IPS-NIHi7 (cell line): ENCODE results near the gene BMP3.

Experiments used
- DNase-seq: peaks from one replicate; pipeline ENCODE4 v3.0.0; 2012; ENCODE audit warnings: mixed read lengths; ENCODE audit errors: extremely low spot score

The BMP3 gene

GRCh38 chr4:81040012-81040659 lies 9.6 kb downstream of the BMP3 start:
- peak; percentile 26 for DNase-seq

DNA sequence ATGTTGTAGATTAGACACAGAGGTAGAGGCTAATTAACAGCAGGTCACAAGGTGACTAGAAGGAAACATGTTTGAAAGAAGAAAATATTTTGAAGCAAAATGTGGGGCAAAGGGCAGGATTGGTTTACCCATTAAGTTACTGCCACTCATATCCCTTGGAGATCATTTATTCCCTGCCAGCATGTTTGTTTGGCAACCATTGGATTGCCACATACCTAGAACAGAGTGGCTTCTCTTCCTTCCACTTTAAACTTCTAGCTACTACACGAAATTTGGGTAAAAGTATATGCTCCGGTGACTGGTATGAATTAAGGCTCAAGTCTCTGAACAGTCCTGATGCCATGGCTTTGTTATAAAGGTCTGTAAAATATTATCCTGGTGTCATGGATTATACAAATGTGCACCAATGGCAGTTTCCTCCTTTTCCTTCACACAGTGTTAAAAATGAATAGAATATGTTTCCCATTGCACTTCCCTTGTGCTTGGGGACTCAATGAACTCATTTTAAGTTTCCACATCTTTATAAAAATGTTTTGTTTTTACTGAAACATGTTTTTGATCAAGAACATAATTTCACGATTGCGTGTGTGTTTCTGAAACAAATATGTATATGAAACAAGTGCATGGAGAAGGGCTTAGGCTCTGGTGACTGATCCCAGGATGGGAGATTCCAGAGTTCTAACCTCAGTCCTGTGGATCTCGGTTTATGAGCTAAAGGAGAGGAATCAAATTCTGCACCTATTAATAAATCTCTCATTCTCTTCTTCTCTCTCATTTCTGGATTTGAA lies 12.3 kb downstream of the BMP3 start:
- DNase-seq, result no peak

GRCh38 chr4:81049330-81049729 lies 18.8 kb downstream of the BMP3 start:
- DNase-seq, result no peak

DNA sequence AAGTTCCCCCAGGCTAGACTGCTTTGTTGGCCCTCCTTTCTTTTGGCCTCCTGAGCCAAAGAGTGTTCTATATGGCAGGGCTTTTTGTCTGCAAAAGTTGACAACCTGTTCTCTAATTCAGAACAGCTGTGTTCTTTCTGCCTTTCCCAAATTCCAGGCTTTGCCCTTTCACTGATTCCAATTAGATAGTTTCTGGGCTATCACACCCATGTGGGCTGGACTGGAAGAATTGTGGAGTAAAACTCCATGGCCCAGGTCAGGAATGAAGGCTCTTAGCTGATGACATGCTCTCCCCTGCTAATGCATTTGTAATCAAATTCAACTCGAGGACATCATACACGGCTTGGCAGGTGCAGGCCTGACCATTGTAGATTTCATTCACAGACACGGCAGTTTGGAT lies 19.4 kb downstream of the BMP3 start:
- no peak for DNase-seq

- peak; percentile 60 for DNase-seq
Observed at GRCh38 chr4:81052119-81053068, 21.9 kb downstream of the BMP3 start.

GRCh38 chr4:81058621-81059020 lies 28.1 kb downstream of the BMP3 start:
- no peak for DNase-seq

GRCh38 chr4:81060587-81061343 lies 30.3 kb downstream of the BMP3 start:
- DNase-seq, result no peak

- no peak for DNase-seq
Observed at GRCh38 chr4:81061344-81061730, 30.8 kb downstream of the BMP3 start.

DNA sequence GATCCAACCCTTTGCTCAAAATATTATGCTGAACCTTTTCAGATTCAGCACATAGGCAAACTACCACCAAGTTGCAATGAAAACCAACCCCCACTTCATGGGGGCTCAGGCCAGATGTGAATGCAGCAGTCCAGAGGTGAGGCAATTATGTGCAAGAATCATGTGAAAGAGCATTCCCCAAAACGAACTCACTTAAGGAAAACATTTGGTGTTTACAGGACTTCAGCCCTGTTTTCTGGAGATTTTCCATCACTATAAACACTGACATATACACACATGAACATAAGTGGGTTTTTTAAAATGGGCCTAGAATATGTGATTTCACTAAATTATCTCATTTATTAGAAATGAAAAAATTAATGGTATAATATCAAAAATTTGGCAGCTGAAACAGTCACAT lies 31.5 kb downstream of the BMP3 start:
- no peak for DNase-seq

DNA sequence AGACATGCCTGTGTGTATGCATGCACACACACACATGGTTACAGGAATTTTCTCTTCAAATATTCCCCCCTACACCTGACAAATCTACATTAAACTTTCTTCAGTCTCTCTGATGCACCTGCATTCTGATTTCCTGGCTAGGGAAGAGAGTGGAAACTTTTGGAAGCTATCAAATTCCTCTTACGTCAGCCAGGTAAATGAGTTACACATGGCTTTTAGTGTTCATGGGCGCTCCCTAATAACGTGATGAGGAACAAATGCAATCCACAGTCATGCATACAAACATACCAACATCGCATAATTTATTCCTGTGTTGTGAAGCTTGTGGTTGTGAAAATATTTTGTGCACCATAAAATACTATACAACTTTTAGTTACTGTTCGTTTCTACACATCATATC lies 34.9 kb downstream of the BMP3 start:
- no peak for DNase-seq

- DNase-seq, result peak; percentile 75
Observed at GRCh38 chr4:81069706-81070331, 39.3 kb downstream of the BMP3 start.

- DNase-seq, result no peak
Observed at GRCh38 chr4:81071013-81071412, 40.5 kb downstream of the BMP3 start.

DNA sequence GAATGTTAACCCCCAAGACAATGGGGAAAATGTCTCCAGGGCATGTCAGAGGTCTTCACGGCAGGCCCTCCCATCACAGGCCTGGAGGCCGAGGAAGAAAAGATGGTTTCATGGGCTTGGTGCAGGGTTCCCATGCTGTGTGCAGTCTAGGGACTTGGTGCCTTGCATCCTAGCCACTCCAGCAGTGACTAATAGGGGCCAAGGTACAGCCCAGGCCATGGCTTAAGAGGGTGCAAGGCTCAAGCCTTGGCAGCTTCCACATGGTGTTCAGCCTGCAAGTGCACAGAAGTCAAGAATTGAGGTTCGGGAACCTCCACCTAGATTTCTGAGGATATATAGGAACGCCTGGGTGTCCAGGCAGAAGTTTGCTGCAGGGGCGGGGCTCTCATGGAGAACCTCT lies 50.6 kb downstream of the BMP3 start:
- no peak for DNase-seq

DNA sequence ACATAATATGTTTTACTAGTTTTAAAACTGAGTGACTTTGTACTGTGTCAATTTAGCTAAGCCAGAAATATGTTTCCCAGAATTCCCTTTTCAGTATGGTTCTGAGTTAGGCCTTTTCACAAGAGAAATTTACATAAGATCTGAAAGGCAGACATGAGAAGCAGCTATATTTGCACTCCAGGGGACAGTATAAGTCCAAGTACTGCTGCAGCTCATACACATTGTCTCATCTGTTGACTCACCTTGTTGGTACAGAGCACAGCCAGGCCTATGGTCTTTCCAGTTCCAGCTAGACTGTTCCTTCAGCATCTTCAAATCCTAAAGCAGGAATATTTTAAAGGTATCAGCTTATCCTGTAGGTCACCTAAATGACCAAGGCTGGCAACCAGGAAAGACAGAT lies 53.5 kb downstream of the BMP3 start:
- no peak for DNase-seq

DNA sequence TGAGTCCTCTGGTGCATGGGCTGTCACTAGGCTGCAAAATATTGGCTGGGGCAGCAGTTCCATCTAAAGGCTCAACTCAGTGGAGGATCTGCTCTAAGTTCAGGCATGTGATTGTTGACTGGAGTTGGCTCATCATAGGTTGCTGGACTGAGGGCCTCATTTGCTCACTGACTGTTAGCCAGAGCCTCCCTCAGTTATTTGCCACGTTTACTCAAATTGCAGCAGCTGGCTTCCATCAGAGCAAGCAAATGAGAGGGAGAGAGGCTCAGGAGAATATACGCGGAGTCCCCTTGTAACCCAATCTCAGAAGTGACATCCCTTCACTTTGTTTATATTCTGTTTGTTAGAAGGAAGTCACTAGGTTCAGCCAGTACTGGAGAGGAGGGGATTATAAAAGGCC lies 54.1 kb downstream of the BMP3 start:
- no peak for DNase-seq

DNA sequence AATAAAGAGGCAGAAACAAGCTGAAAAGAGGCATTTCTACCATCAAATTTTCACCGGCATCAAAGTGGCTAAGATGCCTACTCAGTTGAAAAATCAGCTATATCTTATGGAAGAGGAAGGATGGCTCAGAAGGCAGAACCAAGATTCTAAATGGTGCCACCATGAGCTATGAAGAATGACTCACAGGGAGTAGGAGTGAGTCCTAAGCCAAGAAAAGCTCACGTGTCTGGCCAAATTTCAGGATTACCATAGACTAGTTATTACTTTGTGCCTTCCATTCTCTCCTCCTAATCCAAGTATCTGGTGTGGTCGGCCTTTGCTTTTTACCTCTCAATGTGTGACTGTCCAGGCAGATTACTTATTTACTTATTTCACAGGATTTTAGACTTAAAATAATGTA lies 54.8 kb downstream of the BMP3 start:
- DNase-seq, result no peak

GRCh38 chr4:81085979-81086378 lies 55.5 kb downstream of the BMP3 start:
- DNase-seq, result no peak

GRCh38 chr4:81093720-81094401 lies 63.4 kb downstream of the BMP3 start:
- DNase-seq, result no peak

DNA sequence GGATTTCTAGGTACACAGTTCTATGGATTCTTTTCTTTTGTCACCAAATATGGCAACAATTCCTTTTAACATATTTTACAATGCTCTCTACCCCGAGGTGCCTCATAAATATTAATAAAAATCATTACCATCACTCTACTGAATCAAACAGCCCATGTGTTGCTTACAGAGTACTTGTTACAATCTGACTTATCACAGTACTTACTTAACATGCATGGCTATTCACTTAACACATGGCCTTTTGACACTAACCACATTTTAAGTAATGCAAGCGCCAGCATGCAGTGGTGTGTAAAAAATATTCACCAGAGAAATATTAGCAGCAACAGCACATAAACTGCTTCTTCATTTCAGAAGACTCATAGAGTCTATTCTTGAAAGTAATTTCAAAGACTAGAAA lies 64.9 kb downstream of the BMP3 start:
- DNase-seq, result no peak

- no peak for DNase-seq
Observed at GRCh38 chr4:81096566-81096965, 66.1 kb downstream of the BMP3 start.

GRCh38 chr4:81102107-81102506 lies 71.6 kb downstream of the BMP3 start:
- no peak for DNase-seq
